Frontal cortex (tissue), 4 donors: ENCODE data around the gene DFFB. TPM values are rescaled to one million over a fixed set of nuclear protein-coding genes. Genes with fewer than 3 reads are reported as not detected.
A peak's percentile ranks its signal among the peaks of the same experiment; 100 is the strongest.

Experiments
- DNase-seq, 2 donors: peaks; one replicate each; pipeline ENCODE4 v3.0.0; 2012; ENCODE audit warnings: low spot score in 2 of 2
- FAIRE-seq: peaks from 2 replicates; lab custom pipeline; 2012; peaks lifted over from hg19 to GRCh38; lab: Jason Lieb, UNC
- total RNA-seq: library from RNA; depleted of rRNA; stranded (reverse); fragments of >200 nt; gene quantifications from one replicate; pipeline ENCODE4 v1.2.3, GENCODE V29; 2014
- donor health status: control.
- donor health status: control.
- donor health status: control.

Gene DFFB
- total RNA-seq, 1 donor from 2014 or later: 11.0 TPM

GRCh38 chr1:3891329-3891865, 34.1 kb downstream of the DFFB start:
- FAIRE-seq: no peak
- DNase-seq: no peak

DNA sequence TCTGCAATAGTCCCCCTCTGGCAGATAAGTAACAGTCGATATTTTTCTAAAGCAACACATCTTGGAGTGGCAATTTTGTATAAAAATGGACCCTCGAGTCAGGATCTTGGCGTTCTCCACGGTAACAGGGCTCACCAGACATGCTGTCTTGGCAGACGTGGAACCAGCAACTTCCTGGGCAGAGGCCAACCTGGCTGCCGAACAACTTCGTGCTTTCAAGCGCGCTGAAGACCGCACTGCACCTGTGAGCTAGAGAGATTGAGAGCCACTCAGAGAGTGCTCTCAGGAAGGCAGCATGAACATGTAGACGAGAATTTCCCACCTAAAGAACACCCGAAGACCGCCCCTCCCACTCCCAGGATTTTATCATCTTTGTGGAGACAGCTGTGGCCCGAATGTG, 35.5 kb downstream of the DFFB start:
- FAIRE-seq (no peak), DNase-seq (no peak)

- no peak for DNase-seq
- no peak for FAIRE-seq
These were observed 35.9 kb downstream of the DFFB start for GRCh38 chr1:3893190-3893589.

DNA sequence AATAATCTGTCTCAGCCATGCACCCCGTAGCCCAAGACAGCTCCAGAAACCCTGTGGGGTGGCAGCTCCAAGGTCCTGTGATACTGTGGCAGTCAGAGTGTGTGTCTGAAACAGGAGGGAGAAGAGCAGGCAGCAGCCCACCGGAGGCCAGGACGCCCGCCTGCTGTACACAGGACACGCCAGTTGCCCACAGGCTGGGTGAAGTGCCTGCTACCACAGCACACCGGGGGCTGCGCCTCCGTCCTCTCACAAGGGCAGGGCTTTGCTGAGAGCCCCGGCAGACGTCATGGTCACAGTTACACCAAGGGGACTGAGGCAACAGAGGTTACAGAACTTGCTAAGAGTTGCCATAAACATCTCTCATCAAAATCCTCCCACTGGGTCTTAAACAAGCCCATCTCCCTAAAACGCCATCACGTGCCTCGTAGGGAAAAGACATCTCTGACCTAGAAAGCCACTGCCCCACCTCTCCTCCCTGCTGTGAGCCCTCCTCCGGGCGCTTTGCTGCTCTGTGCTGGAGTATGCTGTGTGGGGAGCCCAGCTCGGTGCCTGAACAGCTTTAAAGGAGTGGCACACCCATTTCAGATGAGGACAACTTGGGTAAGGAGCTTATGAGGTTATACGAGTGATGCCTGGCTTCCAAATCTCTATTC, 37.5 kb downstream of the DFFB start:
- DNase-seq (no peak), FAIRE-seq (no peak)

GRCh38 chr1:3895279-3895950, 38.1 kb downstream of the DFFB start:
- DNase-seq (no peak), FAIRE-seq (no peak)

DNA sequence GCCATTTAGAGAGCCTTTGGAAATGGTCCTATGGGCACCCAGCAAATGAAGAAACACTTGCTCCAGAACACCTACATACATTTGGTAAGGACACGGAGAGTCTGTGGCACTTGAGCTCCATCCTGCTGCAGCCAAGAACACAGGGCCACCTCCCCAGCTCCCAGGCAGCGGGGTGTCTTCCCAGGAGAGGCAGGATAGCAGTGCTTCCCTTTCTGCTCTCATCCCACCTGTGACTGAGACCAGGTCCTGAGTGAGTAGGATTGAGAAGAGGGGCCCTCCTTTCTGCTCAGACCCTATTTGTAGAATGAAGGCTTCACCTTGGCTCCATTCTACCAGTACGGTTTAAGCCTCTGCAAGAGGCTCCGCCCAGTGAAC, 38.7 kb downstream of the DFFB start:
- DNase-seq (no peak), FAIRE-seq (no peak)

GRCh38 chr1:3896396-3897000, 39.2 kb downstream of the DFFB start:
- DNase-seq (no peak), FAIRE-seq (no peak)

- FAIRE-seq: no peak
- no peak for DNase-seq
These were observed 41.1 kb downstream of the DFFB start for GRCh38 chr1:3898475-3898735.

DNA sequence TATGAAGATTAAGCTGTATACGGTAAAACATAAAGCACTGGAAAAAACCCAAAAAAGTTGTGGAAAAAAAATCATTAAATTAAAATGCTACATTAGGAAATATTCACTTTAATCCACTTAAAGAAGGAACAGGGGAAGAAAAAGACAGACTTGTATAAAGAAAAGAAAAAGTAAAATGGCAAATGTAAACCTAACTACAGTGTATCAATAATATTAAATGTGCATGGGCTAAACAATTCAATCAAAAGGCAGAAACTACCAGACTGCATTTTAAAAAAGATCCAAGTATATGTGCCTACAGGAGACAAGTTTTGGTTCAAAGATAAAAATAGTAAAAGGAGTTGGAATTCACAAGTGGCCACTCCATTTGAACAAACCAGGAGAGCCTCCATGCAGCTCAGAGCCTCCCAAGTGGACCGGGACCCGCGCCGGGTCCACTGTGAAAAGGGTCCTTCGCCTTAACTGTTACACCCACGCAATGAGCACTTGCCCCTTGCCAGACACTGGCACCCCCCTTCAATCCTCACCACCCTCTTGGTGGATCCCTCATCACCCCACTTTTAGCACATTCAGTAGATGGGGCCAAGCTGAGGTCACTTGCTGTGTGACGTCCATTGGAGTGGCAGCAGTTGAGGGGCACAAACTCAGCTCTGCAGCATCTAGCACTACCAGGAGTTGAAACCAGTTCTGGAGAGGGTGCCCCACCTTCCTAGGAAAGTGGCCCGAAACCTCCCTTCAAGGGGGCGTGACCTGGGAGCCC, 41.9 kb downstream of the DFFB start:
- no peak for DNase-seq
- no peak for FAIRE-seq

DNA sequence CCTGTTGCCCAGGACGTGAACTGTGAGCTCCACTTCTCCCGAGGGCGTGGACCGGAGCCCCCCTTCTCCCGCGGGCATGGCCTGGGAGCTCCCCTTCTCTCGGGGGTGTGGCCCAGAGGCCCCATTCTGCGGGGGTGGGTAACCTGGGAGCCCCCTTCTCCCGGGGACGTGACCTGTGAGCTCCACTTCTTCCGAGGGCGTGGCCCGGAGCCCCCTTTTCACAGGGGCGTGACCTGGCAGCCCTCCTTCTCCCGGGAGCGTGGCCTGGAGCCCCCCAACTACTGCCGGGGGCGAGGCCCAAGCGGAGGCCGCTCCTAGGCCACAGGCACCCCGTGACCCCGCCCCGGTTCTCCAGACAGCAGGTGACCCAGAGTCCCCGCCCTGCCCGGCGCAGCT, 42.5 kb downstream of the DFFB start:
- DNase-seq (no peak), FAIRE-seq (no peak)

GRCh38 chr1:3900150-3900968, 43.1 kb downstream of the DFFB start, which contains the start of gene C1orf174:
Gene C1orf174 (minus strand): TSS chr1:3900272. CDS start chr1:3900186, 86 bp downstream.
- FAIRE-seq (peak; percentile 56), DNase-seq (peak; percentile 94 to 96)

DNA sequence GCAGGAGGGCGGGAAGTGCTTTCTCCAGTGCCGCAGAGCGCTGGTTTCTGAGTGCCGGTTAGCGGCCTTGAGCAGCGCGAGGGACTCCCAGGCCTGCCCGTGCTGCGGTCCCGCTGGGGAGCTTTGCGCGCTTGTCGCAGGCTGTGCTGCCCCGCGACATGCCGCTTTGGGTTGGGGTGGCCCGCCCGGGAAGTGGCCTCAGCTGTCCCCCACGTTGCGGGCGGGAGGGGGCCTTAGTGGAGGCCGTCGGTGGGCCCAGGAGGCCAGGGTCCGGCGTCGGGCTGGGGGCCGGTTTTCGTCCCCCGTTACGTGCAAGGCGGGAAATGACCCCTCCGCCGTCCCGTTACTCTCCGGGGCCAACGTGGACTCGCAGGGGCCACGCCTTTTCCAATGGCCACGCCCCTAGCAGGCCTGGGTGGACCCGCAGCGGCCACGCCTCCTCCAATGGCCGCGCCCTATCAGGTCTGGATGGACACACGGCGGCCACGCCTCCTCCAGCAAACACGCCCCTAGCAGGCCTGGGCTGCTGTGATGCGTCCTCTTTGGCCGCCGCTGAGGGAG, 43.8 kb downstream of the DFFB start:
- peak; percentile 48 for FAIRE-seq
- DNase-seq: peak; percentile 94 to 95

DNA sequence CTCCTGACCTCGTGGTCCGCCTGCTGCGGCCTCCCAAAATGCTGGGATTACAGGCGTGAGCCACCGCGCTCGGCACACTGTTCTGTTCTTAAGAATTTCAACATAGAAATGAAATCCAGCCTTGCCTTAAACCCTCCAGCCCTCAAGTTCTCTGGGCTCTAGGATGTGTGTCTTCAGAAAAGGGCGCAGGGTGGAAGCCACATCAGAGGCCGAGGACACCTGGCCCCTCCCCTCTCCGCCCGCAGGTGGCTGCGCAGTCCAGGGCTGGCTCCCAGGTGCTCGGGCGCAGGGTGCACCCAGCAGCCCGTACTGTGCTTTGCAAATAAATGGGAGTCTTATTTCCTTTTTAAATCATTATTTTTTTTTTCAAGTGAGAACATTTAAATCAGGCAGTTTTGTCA, 44.8 kb downstream of the DFFB start:
- FAIRE-seq: no peak
- no peak for DNase-seq

- FAIRE-seq: no peak
- DNase-seq: no peak
These were observed 45.4 kb downstream of the DFFB start for GRCh38 chr1:3902571-3903091.

- FAIRE-seq (no peak), DNase-seq (no peak)
These were observed 46.1 kb downstream of the DFFB start for GRCh38 chr1:3903141-3904005.

- DNase-seq: no peak
- no peak for FAIRE-seq
These were observed 46.9 kb downstream of the DFFB start for GRCh38 chr1:3904006-3904842.

GRCh38 chr1:3904843-3905185, 47.5 kb downstream of the DFFB start:
- FAIRE-seq (no peak), DNase-seq (no peak)
